Suprapubic skin (tissue), 3 donors: ENCODE measurements around the gene PPP2R2C.

Source experiments
- EP300 ChIP-seq: sonication (generic); formaldehyde crosslinking; IDR thresholded peaks from one replicate; pipeline ENCODE4 v1.6.1; 2017; ENCODE audit warnings: antibody characterized with exemption
- TF ChIP-seq, protein P1 (sequence below), 2 donors: fragments of 200-600 bp in 1 of 2; fragments of 450-650 bp in 1 of 2; sonication (generic) in 1 of 2; IDR thresholded peaks; one replicate each; pipeline ENCODE4 v1.5.1; 2016 to 2019; ENCODE audit warnings: antibody characterized with exemption in 2 of 2, mild to moderate bottlenecking in 1 of 2, moderate library complexity in 1 of 2

DNA sequence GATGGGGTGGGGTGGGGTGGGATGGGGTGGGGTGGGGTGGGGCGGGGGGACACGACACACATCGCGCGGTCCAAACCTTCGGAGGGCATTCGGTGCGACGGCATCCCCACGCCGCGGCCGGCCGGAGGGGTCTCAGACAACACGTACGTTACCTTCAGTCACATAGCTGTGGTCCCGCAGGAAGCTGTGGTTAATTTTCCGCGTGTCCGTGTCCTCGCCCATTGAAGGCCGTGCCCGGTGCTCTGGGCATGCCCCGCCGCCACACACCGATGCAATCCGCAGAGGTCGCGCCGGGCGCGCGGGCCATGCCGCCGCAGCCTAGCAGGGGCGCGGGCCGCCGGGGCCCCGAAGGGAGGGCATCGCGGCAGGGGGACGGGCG is 417 bp downstream of the PPP2R2C start:
- TF ChIP-seq, protein P1, sequence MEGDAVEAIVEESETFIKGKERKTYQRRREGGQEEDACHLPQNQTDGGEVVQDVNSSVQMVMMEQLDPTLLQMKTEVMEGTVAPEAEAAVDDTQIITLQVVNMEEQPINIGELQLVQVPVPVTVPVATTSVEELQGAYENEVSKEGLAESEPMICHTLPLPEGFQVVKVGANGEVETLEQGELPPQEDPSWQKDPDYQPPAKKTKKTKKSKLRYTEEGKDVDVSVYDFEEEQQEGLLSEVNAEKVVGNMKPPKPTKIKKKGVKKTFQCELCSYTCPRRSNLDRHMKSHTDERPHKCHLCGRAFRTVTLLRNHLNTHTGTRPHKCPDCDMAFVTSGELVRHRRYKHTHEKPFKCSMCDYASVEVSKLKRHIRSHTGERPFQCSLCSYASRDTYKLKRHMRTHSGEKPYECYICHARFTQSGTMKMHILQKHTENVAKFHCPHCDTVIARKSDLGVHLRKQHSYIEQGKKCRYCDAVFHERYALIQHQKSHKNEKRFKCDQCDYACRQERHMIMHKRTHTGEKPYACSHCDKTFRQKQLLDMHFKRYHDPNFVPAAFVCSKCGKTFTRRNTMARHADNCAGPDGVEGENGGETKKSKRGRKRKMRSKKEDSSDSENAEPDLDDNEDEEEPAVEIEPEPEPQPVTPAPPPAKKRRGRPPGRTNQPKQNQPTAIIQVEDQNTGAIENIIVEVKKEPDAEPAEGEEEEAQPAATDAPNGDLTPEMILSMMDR (IDR thresholded peaks at IDR 0.05) = no peak
- TF ChIP-seq EP300 = no peak
